IMR-90 (cell line): ENCODE measurements around the gene TCF3. TPM values are rescaled to one million over a fixed set of nuclear protein-coding genes. Genes with fewer than 3 reads are reported as not detected.
A peak's percentile ranks its signal among the peaks of the same experiment; 100 is the strongest.

Experiments used
- ATAC-seq: fragments of 200-7000 bp; cut with Tn5 transposase; 2 replicates; pipeline ENCODE4 v1.9.1; 2020; ENCODE audit warnings: low read depth, mild to moderate bottlenecking, moderate library complexity
- BruUV-seq: library from RNA; stranded (reverse); fragments of 400-500 nt; replicated peaks from 2 replicates; lab custom pipeline; 2021; lab: Mats Ljungman, UMichigan
- CTCF ChIA-PET: fragments of 300-600 bp; formaldehyde crosslinking; extraction: SDS; loops from one replicate; lab custom pipeline; 2021; ENCODE audit warnings: antibody characterized with exemption; lab: Yijun Ruan, JAX
- POLR2A ChIA-PET: fragments of 300-600 bp; sonication (Branson Sonifier 250); formaldehyde crosslinking; loops from one replicate; lab custom pipeline; 2022; ENCODE audit warnings: antibody characterized with exemption; ENCODE audit not compliant: unreplicated experiment; lab: Charles Lee
- DNase-seq: peaks from one replicate; pipeline ENCODE4 v3.0.0; 2013
- H2AFZ ChIP-seq: replicated peaks from 2 replicates; pipeline ENCODE3; 2013; ENCODE audit warnings: low read length, mild to moderate bottlenecking; ENCODE audit not compliant: poor library complexity
- H2AK5ac ChIP-seq: 2 replicates; pipeline ENCODE4 v1.6.1; 2013; ENCODE audit warnings: low read depth, low read length, inconsistent platforms
- H2AK9ac ChIP-seq: replicated peaks from 2 replicates; pipeline ENCODE3; 2013; ENCODE audit warnings: mild to moderate bottlenecking, low read depth, low read length, moderate library complexity; ENCODE audit not compliant: poor library complexity
- H2BK120ac ChIP-seq: 2 replicates; pipeline ENCODE4 v1.6.1; 2013; ENCODE audit warnings: low read depth, low read length, inconsistent platforms
- H2BK15ac ChIP-seq: 3 replicates; pipeline ENCODE4 v1.6.1; 2013; ENCODE audit warnings: low read depth, low read length, inconsistent platforms
- H2BK20ac ChIP-seq: 2 replicates; pipeline ENCODE4 v1.6.1; 2013; ENCODE audit warnings: low read depth, mild to moderate bottlenecking, inconsistent platforms, low read length, moderate library complexity
- H2BK5ac ChIP-seq: 2 replicates; pipeline ENCODE4 v1.6.1; 2013; ENCODE audit warnings: mild to moderate bottlenecking, low read depth, low read length, inconsistent platforms; ENCODE audit not compliant: poor library complexity, severe bottlenecking
- H3K14ac ChIP-seq: replicated peaks from 2 replicates; pipeline ENCODE4 v1.6.1; 2013; ENCODE audit warnings: low read depth, low read length, inconsistent platforms
- H3K18ac ChIP-seq: 2 replicates; pipeline ENCODE4 v1.6.1; 2013; ENCODE audit warnings: low read depth, low read length, control low read depth
- H3K23ac ChIP-seq: 2 replicates; pipeline ENCODE4 v1.6.1; 2013; ENCODE audit warnings: low read depth, low read length, inconsistent platforms
- H3K27ac ChIP-seq: 2 replicates; pipeline ENCODE4 v1.5.1; 2013; ENCODE audit warnings: mild to moderate bottlenecking, control low read depth, low read length; ENCODE audit not compliant: insufficient read depth
- H3K27me3 ChIP-seq: 2 replicates; pipeline ENCODE4 v1.6.1; 2013; ENCODE audit warnings: low read length; ENCODE audit not compliant: control insufficient read depth, insufficient read depth
- H3K36me3 ChIP-seq: 2 replicates; pipeline ENCODE4 v1.6.1; 2013; ENCODE audit warnings: low read length, mixed read lengths; ENCODE audit not compliant: control insufficient read depth, insufficient read depth
- H3K4ac ChIP-seq: 2 replicates; pipeline ENCODE4 v1.6.1; 2013; ENCODE audit warnings: low read depth, low read length, inconsistent platforms
- H3K4me1 ChIP-seq: 2 replicates; pipeline ENCODE4 v1.6.1; 2013; ENCODE audit warnings: low read length, mixed read lengths; ENCODE audit not compliant: control insufficient read depth, insufficient read depth
- H3K4me2 ChIP-seq: 2 replicates; pipeline ENCODE4 v1.6.1; 2013; ENCODE audit warnings: low read depth, mild to moderate bottlenecking, control low read depth, low read length, moderate library complexity
- H3K4me3 ChIP-seq: 2 replicates; pipeline ENCODE4 v1.5.1; 2013; ENCODE audit warnings: low read depth, mild to moderate bottlenecking, control low read depth, low read length, moderate library complexity; ENCODE audit not compliant: insufficient read depth
- H3K56ac ChIP-seq: 2 replicates; pipeline ENCODE4 v1.6.1; 2013; ENCODE audit warnings: low read length, inconsistent platforms; ENCODE audit not compliant: insufficient read depth; ENCODE audit errors: extremely low read depth
- H3K79me1 ChIP-seq, 2 experiments: 2 replicates each; pipeline ENCODE4 v1.6.1; 2013; ENCODE audit warnings: low read length in 2 of 2, inconsistent platforms in 1 of 2, low read depth in 1 of 2
- H3K9ac ChIP-seq: 2 replicates; pipeline ENCODE4 v1.6.1; 2013; ENCODE audit warnings: low read depth, low read length, control low read depth
- H3K9me1 ChIP-seq: 2 replicates; pipeline ENCODE4 v1.6.1; 2013; ENCODE audit warnings: low read length, inconsistent platforms; ENCODE audit not compliant: insufficient read depth
- H3K9me3 ChIP-seq: 2 replicates; pipeline ENCODE4 v1.6.1; 2013; ENCODE audit warnings: low read length; ENCODE audit not compliant: control insufficient read depth, insufficient read depth
- H4K20me1 ChIP-seq: 2 replicates; pipeline ENCODE4 v1.6.1; 2013; ENCODE audit warnings: low read length, inconsistent platforms; ENCODE audit not compliant: insufficient read depth
- H4K5ac ChIP-seq: 2 replicates; pipeline ENCODE4 v1.6.1; 2013; ENCODE audit warnings: mild to moderate bottlenecking, low read depth, low read length, control low read depth
- H4K8ac ChIP-seq, 2 experiments: 2 replicates each; pipeline ENCODE4 v1.6.1; 2013; ENCODE audit warnings: low read depth in 2 of 2, low read length in 2 of 2, control low read depth in 1 of 2, inconsistent platforms in 1 of 2
- H4K91ac ChIP-seq: 2 replicates; pipeline ENCODE4 v1.6.1; 2013; ENCODE audit warnings: low read depth, low read length, inconsistent platforms; ENCODE audit not compliant: insufficient read depth
- BHLHE40 ChIP-seq: fragments of 150-350 bp; IDR thresholded peaks from 2 replicates; pipeline ENCODE4 v1.6.1; 2016; ENCODE audit warnings: mild to moderate bottlenecking, low read depth, low read length
- CHD1 ChIP-seq: IDR thresholded peaks from 2 replicates; pipeline ENCODE4 v1.6.1; 2012; ENCODE audit warnings: low read depth, low read length, improper control_type of control experiment
- FOS ChIP-seq: fragments of 150-350 bp; IDR thresholded peaks from 2 replicates; pipeline ENCODE4 v1.6.1; 2016; ENCODE audit warnings: low read depth, low read length
- MAFK ChIP-seq: IDR thresholded peaks from 2 replicates; pipeline ENCODE4 v1.6.1; 2012; ENCODE audit warnings: low read depth, low read length, improper control_type of control experiment
- MAZ ChIP-seq: IDR thresholded peaks from 2 replicates; pipeline ENCODE4 v1.6.1; 2012; ENCODE audit warnings: low read depth, mild to moderate bottlenecking, low read length, improper control_type of control experiment, moderate library complexity, borderline replicate concordance
- MXI1 ChIP-seq: IDR thresholded peaks from 2 replicates; pipeline ENCODE4 v1.6.1; 2012; ENCODE audit warnings: low read depth, mild to moderate bottlenecking, low read length, moderate library complexity, borderline replicate concordance
- NFE2L2 ChIP-seq: fragments of 150-350 bp; IDR thresholded peaks from 2 replicates; pipeline ENCODE4 v1.6.1; 2016; ENCODE audit warnings: low read depth, mild to moderate bottlenecking, low read length
- POLR2A ChIP-seq: IDR thresholded peaks from 2 replicates; pipeline ENCODE4 v1.6.1; 2012; ENCODE audit warnings: mild to moderate bottlenecking, low read depth, low read length
- RAD21 ChIP-seq: IDR thresholded peaks from 2 replicates; pipeline ENCODE4 v1.6.1; 2012; ENCODE audit warnings: low read length, improper control_type of control experiment
- RCOR1 ChIP-seq: IDR thresholded peaks from 2 replicates; pipeline ENCODE4 v1.6.1; 2012; ENCODE audit warnings: mild to moderate bottlenecking, low read length, improper control_type of control experiment; ENCODE audit not compliant: insufficient replicate concordance
- RFX5 ChIP-seq: IDR thresholded peaks from 2 replicates; pipeline ENCODE4 v1.8.0; 2012; ENCODE audit warnings: low read depth, mild to moderate bottlenecking, low read length, moderate library complexity
- SMC3 ChIP-seq: fragments of 150-350 bp; IDR thresholded peaks from 2 replicates; pipeline ENCODE4 v1.6.1; 2016; ENCODE audit warnings: low read depth, mild to moderate bottlenecking, antibody characterized with exemption, low read length, moderate library complexity
- WGBS, 2 experiments: methylation state at CpG; one replicate each; pipeline versions ENCODE4 v1.1.5 to v1.1.7; 2013; ENCODE audit warnings: missing lambda C conversion rate in 2 of 2; ENCODE audit not compliant: insufficient read length in 1 of 2; ENCODE audit errors: extremely low coverage in 2 of 2; 5-methylcytosine and 5-hydroxymethylcytosine counted together
- dilution Hi-C: fragments of 300-500 bp; cut with HindIII; formaldehyde crosslinking; loops from one replicate; pipeline ENCODE4 v1.14.3; 2018; ENCODE audit warnings: low sequenced_read_pairs; ENCODE audit not compliant: unreplicated experiment
- in situ Hi-C: fragments of 300-500 bp; cut with MboI; formaldehyde crosslinking; loops from 3 replicates; pipeline ENCODE4 v1.14.3; 2019; ENCODE audit warnings: low sequenced_read_pairs, inconsistent platforms, mixed read lengths
- intact Hi-C: fragments of 100-400 bp; cut with micrococcal nuclease; formaldehyde crosslinking; loops from 2 replicates; pipeline ENCODE4 v1.10.0; 2022
- polyA plus RNA-seq, 3 experiments: library from polyadenylated mRNA; depleted of rRNA; stranded (reverse); fragments of >200 nt; gene quantifications; 2 replicates each; pipeline ENCODE4 v1.2.3, GENCODE V29; 2012; ENCODE audit warnings: low replicate concordance in 1 of 3
- total RNA-seq: library from RNA; depleted of rRNA; stranded (reverse); fragments of >200 nt; gene quantifications from 2 replicates; pipeline ENCODE4 v1.2.3, GENCODE V29; 2012
- TF ChIP-seq, protein P1 (sequence below): fragments of 150-350 bp; IDR thresholded peaks from 2 replicates; pipeline ENCODE4 v1.6.1; 2017; ENCODE audit warnings: mild to moderate bottlenecking, antibody characterized with exemption, low read length, low read depth
- TF ChIP-seq, protein P2 (sequence below): fragments of 150-350 bp; IDR thresholded peaks from 2 replicates; pipeline ENCODE4 v1.6.1; 2016; ENCODE audit warnings: low read depth, mild to moderate bottlenecking, low read length, moderate library complexity, borderline replicate concordance
- TF ChIP-seq, protein P3 (sequence below): conservative IDR thresholded peaks from 2 replicates; pipeline ENCODE4 v1.5.1; 2012; ENCODE audit warnings: mild to moderate bottlenecking, low read depth, low read length, improper control_type of control experiment

The TCF3 gene
- total and polyA plus RNA-seq, 2 of the 4 experiments (the other 2 are of a cell fraction) = 29.9 to 127 TPM

DNA sequence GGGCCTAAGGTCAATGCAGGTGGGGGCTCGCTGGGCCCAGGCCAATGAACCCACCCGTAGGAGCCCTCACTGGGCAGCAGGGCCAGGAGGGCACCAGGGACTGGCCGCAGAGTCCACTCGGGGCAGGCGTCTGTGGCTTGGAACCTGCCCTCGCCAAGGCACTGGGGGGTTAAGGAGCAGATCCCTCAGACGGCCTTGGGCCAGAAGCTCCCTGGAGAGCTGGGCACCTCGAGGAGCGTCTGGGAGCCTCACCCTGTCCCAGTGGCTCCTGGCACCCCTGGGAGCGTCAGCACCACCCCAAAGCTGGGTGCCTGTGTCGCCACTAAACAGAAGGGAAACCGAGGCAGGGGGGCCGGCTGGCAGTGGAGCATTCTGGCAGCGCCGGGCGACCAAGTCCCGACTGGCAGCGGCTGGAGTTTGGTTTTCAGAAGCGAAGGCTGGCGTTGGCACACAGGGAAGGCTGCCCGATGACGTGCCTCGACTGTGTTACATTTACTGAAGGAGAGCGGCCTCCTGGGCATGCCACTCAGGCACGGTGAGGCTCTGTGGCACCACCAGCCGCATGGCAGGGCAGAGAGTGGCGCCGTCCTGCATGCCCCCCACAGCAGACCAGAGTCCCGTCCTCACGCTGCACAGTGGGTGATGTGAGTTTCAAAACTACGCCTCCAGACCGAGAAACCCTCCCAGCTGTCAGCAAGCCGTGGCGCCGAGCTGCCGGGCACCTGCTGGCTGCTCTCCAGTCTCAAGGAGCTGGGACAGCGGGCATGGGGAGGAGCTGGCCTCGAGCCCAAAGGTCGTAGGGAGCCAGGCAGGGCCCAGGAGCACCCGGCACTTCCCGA, 75.1 kb downstream of the TCF3 start:
- CTCF ChIA-PET = no interaction called here
- H3K4ac ChIP-seq = no peak overlapping the region
- H3K36me3 ChIP-seq = peaks cover 45% of the 10 kb centered on the region
- no peak overlapping the region for H2BK5ac ChIP-seq
- no peak overlapping the region for H3K18ac ChIP-seq
- H3K56ac ChIP-seq = no peak overlapping the region
- WGBS, 2 experiments = 92% methylated on average over 31 of the region's 41 CpGs; no CpG with 5 or more reads in 1 of the 2 experiments
- in situ Hi-C loops (no loop called here), dilution Hi-C loops (no loop called here), intact Hi-C loops (no loop called here)
- peaks cover 4% of the 10 kb centered on the region for H4K20me1 ChIP-seq
- H3K27ac ChIP-seq = no peak overlapping the region
- no peak overlapping the region for H2AK5ac ChIP-seq
- no peak overlapping the region for H3K14ac ChIP-seq
- no peak overlapping the region for H4K91ac ChIP-seq
- ATAC-seq (no peak), DNase-seq (no peak)
- no peak overlapping the region for H2BK20ac ChIP-seq
- POLR2A ChIA-PET = no interaction called here
- H3K9me1 ChIP-seq = no peaks in the 10 kb centered on the region
- H3K4me1 ChIP-seq = no peaks in the 10 kb centered on the region
- H4K5ac ChIP-seq = no peak overlapping the region
- H3K79me1 ChIP-seq = peaks cover 0 to 4% of the 10 kb centered on the region in 2 experiments; a peak in 1 of 4 replicates
- H2AK9ac ChIP-seq = peak overlapping the region; percentile 28
- no peak overlapping the region for H2AFZ ChIP-seq
- H2BK15ac ChIP-seq = no peak overlapping the region
- H3K9ac ChIP-seq = no peak overlapping the region
- no TSS peak for BruUV-seq
- H4K8ac ChIP-seq = no peak overlapping the region
- no peak overlapping the region for H3K4me2 ChIP-seq
- H2BK120ac ChIP-seq = no peak overlapping the region
- H3K9me3 ChIP-seq = no peaks in the 10 kb centered on the region
- H3K27me3 ChIP-seq = no peaks in the 10 kb centered on the region
- H3K23ac ChIP-seq = no peak overlapping the region
- H3K4me3 ChIP-seq = no peak overlapping the region
- TF ChIP-seq SMC3 (no peak), RCOR1 (no peak), BHLHE40 (no peak), FOS (no peak), NFE2L2 (no peak), MAZ (no peak), CHD1 (no peak), MAFK (no peak), RFX5 (no peak), RAD21 (no peak), MXI1 (no peak), POLR2A (no peak)
- TF ChIP-seq, protein P1, sequence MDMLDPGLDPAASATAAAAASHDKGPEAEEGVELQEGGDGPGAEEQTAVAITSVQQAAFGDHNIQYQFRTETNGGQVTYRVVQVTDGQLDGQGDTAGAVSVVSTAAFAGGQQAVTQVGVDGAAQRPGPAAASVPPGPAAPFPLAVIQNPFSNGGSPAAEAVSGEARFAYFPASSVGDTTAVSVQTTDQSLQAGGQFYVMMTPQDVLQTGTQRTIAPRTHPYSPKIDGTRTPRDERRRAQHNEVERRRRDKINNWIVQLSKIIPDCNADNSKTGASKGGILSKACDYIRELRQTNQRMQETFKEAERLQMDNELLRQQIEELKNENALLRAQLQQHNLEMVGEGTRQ = no peak
- TF ChIP-seq, protein P2, sequence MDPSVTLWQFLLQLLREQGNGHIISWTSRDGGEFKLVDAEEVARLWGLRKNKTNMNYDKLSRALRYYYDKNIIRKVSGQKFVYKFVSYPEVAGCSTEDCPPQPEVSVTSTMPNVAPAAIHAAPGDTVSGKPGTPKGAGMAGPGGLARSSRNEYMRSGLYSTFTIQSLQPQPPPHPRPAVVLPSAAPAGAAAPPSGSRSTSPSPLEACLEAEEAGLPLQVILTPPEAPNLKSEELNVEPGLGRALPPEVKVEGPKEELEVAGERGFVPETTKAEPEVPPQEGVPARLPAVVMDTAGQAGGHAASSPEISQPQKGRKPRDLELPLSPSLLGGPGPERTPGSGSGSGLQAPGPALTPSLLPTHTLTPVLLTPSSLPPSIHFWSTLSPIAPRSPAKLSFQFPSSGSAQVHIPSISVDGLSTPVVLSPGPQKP = no peak
- TF ChIP-seq, protein P3, sequence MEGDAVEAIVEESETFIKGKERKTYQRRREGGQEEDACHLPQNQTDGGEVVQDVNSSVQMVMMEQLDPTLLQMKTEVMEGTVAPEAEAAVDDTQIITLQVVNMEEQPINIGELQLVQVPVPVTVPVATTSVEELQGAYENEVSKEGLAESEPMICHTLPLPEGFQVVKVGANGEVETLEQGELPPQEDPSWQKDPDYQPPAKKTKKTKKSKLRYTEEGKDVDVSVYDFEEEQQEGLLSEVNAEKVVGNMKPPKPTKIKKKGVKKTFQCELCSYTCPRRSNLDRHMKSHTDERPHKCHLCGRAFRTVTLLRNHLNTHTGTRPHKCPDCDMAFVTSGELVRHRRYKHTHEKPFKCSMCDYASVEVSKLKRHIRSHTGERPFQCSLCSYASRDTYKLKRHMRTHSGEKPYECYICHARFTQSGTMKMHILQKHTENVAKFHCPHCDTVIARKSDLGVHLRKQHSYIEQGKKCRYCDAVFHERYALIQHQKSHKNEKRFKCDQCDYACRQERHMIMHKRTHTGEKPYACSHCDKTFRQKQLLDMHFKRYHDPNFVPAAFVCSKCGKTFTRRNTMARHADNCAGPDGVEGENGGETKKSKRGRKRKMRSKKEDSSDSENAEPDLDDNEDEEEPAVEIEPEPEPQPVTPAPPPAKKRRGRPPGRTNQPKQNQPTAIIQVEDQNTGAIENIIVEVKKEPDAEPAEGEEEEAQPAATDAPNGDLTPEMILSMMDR = no peak
